AG09319 (cell line): ENCODE results near the gene ZNF302.

Experiments
- DNase-seq: peaks from one replicate; pipeline ENCODE4 v3.0.0-alpha.2; 2010; ENCODE audit warnings: low read depth; ENCODE audit errors: extremely low read depth
- CTCF ChIP-seq: IDR thresholded peaks from 2 replicates; pipeline ENCODE4 v1.5.1; 2011; ENCODE audit warnings: low read depth, mild to moderate bottlenecking, inconsistent platforms, low read length, moderate library complexity

ZNF302 gene

GRCh38 chr19:34687348-34687747 is 9.9 kb downstream of the ZNF302 start:
- TF ChIP-seq CTCF = no peak
- no peak for DNase-seq

GRCh38 chr19:34688592-34688991 is 11.1 kb downstream of the ZNF302 start:
- TF ChIP-seq CTCF = no peak
- no peak for DNase-seq

GRCh38 chr19:34690372-34690771 is 12.9 kb downstream of the ZNF302 start:
- no peak for TF ChIP-seq CTCF
- DNase-seq = no peak

GRCh38 chr19:34692549-34692948 is 15.1 kb downstream of the ZNF302 start:
- TF ChIP-seq CTCF = no peak
- no peak for DNase-seq

GRCh38 chr19:34707661-34708060 is 30.2 kb downstream of the ZNF302 start:
- TF ChIP-seq CTCF = no peak
- no peak for DNase-seq

GRCh38 chr19:34711890-34712289 is 34.4 kb downstream of the ZNF302 start:
- TF ChIP-seq CTCF = no peak
- no peak for DNase-seq

GRCh38 chr19:34712395-34713261 is 35.1 kb downstream of the ZNF302 start:
- peak; percentile 46 for TF ChIP-seq CTCF
- DNase-seq = peak; percentile 49
